ENCODE data around the gene EFCAB8.

EFCAB8 gene

DNA sequence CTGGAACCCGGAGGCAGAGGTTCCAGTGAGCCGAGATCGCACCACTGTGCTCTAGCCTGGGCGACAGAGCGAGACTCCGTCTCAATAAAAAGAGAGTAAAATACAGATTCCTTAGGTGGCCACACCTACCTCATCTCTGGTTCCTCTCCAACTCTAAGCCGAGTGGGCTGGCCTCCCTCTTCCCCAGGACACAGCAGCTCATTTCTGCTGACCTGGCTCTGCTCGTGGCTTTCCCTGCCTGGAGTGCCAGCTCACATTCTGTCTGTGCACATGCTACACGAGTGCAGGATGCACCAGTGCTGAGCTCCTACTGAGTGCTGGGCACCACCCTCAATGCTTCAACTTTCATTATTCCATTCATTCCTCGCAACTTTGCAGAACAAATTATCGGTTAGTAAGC is 28.8 kb downstream of the EFCAB8 start:
- DNase-seq (ENCODE audit: extremely low read depth, low read depth): no peak
- TF ChIP-seq, protein P1, sequence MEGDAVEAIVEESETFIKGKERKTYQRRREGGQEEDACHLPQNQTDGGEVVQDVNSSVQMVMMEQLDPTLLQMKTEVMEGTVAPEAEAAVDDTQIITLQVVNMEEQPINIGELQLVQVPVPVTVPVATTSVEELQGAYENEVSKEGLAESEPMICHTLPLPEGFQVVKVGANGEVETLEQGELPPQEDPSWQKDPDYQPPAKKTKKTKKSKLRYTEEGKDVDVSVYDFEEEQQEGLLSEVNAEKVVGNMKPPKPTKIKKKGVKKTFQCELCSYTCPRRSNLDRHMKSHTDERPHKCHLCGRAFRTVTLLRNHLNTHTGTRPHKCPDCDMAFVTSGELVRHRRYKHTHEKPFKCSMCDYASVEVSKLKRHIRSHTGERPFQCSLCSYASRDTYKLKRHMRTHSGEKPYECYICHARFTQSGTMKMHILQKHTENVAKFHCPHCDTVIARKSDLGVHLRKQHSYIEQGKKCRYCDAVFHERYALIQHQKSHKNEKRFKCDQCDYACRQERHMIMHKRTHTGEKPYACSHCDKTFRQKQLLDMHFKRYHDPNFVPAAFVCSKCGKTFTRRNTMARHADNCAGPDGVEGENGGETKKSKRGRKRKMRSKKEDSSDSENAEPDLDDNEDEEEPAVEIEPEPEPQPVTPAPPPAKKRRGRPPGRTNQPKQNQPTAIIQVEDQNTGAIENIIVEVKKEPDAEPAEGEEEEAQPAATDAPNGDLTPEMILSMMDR (IDR thresholded peaks at IDR 0.05; ENCODE audit: low read depth, low read length): no peak

DNA sequence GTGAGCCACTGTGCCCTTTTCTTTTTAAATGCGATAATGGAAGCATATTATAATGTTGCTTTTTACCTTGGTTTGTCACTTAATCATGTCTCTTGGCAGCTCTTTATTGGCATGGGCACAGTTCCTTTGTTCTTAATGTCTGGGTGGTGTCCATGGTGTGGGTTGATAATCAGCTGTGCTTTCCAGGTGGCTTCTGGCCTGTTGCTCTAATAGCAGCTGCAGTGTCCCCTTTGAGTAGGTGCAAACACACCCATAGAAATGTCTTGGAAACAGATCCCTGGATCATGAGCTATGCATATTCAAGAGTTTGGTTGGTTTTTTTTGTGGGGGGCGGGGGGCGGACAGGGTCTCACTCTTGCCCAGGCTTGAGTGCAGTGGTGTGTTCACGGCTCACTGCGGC is 29.9 kb downstream of the EFCAB8 start:
- no peak for DNase-seq (ENCODE audit: extremely low read depth, low read depth)
- TF ChIP-seq, protein P1 (IDR thresholded peaks at IDR 0.05; ENCODE audit: low read depth, low read length): no peak

DNA sequence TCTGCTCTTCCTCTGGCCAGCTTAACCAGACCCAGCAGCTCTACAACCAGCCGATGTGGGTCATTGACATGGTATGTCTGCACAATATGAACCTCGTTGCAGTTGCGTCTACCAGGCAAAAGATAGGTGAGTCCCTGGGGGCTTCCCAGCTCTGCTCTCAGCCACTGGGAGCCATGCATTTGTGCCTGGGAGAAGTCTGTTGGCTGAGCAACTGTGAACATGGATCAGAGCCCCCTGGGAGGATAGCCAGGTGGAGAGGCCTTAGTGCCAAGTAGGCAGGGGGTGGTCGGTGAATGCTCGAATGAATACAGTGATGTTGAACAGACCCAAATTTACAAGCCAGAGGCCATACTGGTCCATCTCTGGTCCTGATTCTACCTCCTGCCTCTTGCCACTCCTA is 30.6 kb downstream of the EFCAB8 start:
- DNase-seq (ENCODE audit: extremely low read depth, low read depth): no peak
- TF ChIP-seq, protein P1 (IDR thresholded peaks at IDR 0.05; ENCODE audit: low read depth, low read length): no peak

DNA sequence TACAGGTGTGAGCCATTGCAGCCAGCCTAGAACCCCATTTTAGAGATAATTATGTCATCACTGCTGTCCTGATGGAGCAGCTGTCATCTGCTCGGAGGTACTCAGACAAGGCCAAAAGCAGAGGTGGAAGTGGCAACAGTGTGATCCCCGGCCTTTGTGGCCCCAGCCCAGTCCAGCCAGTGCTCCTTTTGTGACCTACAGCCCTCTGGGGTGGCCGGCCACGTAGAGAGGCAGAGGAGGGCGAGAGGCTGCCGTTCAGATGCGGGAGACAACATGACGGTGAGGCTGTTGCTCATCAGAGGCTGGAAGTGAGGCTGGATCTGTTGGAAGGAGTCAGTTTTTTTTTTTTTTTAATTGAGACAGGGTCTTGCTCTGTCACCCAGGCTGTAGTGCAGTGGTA is 32.8 kb downstream of the EFCAB8 start:
- no peak for DNase-seq (ENCODE audit: extremely low read depth, low read depth)
- TF ChIP-seq, protein P1 (IDR thresholded peaks at IDR 0.05; ENCODE audit: low read depth, low read length): no peak

DNA sequence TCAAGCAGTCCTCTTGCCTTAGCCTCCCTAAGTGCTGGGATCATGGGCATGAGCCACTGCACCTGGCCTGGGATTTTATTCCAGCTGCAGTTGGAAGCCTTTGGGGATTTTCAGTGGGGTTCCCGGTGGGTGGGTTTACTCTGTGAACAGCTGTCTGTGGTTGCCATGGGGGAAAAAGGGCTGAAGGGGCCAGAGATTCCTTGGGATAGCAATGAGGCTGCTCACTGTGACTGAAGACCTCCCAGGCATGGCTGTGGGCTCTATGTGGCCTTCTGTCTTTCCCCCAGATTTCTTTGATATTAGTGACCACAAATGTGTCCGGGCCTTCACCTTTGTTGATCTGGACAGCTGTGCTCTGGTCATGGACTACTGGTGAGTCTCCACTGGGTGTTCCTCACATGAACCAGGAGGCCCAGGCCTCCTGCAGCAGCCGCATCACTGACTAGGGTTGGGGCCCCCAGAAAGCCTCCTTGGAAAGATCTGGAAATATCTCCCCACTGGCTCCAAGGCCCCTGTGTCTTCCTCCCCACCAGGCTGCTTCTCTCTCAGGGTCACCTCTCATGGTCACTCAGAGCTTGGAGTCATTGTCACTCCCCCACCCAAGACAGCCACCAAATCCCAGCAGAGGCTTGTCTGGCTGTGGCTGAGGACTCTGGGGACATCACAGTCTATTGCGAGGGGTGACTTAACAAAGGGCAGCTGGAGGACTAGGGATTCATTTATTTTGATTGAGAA is 33.4 kb downstream of the EFCAB8 start:
- TF ChIP-seq, protein P1 (IDR thresholded peaks at IDR 0.05; ENCODE audit: low read depth, low read length): no peak
- DNase-seq (ENCODE audit: extremely low read depth, low read depth): no peak

DNA sequence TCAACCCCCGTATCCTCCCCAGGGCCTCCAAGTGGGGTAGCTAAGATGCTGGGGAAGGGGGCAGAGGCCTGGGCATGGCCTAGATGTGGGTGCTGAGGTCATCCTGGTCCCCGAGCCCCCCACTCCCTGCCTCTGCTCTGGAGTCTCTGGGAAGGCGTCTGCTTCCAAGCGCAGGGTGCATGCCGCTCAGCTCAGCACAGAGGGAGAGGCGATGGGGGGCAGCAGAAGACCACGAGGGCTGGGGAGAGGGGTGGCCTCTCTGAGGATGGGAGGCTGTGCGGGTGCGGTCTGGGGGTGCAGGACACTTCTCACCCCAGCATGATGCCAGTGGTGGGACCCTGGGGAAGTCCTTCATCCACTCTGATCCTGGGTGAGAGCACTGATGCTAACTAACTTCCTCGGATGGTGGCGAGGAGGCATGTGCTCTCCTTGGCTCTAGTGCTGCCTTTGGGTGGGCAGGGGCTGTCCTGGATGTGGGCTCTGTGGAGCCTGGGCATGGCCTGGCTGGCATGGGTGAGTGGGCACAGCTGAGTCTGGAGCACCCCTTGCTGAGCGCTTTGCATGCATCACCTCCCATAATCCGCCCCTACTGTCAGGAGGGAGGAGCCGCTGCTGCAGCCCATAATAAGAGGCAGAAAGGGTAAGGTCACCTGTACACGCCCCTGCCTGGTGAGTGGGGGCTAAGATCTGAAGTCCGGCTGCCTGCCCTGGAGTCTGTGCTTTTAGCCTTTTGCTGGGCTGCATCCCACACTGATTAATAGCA is 34.7 kb downstream of the EFCAB8 start:
- DNase-seq (ENCODE audit: extremely low read depth, low read depth): no peak
- TF ChIP-seq, protein P1 (IDR thresholded peaks at IDR 0.05; ENCODE audit: low read depth, low read length): no peak

DNA sequence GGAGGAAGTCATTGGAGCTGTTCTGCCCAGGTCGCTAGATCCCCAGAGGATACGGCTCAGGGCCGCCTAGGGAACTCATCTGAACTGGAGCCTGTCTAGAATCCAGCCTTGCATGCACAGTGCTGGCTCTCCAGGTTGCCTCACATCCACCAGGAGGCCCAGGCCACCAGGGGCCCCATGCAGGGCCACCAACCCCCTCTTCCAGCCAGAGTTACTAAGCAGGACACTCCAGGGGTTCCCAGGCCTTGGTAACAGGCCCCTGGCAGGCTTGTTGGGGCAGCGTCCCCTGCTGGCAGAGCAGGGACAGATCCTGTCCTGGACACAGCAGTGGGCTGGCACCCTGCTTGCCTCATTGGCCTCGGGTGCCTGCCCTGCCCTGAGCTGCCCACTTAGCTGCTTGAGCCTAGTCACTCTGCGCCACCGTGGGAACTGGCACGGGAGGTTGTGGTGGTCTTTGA is 35.3 kb downstream of the EFCAB8 start:
- TF ChIP-seq, protein P1 (IDR thresholded peaks at IDR 0.05; ENCODE audit: low read depth, low read length): peak; percentile 44
- DNase-seq (ENCODE audit: extremely low read depth, low read depth): no peak

Measured in AG09319 (cell line).